Activated T-helper 9 cell treated with anti-CD3 and anti-CD28 coated beads, Interleukin-2, amount 50 U/mL, for 16 hours (primary cell): ENCODE data around the gene MYL7.

Experiments
- DNase-seq: peaks from one replicate; pipeline ENCODE4 v3.0.0-alpha.2; 2020; ENCODE audit warnings: low read depth

MYL7 gene

DNA sequence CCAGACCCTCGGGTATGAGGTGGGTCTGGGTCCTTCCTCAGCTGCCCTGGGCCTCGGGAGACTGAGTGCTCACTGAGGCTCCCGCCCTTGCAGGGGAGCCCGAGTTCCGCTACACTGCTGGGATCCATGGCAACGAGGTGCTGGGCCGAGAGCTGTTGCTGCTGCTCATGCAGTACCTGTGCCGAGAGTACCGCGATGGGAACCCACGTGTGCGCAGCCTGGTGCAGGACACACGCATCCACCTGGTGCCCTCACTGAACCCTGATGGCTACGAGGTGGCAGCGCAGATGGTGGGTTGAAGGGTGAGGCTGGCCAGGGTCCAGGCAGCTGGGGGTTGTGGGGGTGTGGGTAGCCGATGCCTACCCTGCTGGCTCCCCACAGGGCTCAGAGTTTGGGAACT is 29.4 kb downstream of the MYL7 start:
- no peak for DNase-seq

DNA sequence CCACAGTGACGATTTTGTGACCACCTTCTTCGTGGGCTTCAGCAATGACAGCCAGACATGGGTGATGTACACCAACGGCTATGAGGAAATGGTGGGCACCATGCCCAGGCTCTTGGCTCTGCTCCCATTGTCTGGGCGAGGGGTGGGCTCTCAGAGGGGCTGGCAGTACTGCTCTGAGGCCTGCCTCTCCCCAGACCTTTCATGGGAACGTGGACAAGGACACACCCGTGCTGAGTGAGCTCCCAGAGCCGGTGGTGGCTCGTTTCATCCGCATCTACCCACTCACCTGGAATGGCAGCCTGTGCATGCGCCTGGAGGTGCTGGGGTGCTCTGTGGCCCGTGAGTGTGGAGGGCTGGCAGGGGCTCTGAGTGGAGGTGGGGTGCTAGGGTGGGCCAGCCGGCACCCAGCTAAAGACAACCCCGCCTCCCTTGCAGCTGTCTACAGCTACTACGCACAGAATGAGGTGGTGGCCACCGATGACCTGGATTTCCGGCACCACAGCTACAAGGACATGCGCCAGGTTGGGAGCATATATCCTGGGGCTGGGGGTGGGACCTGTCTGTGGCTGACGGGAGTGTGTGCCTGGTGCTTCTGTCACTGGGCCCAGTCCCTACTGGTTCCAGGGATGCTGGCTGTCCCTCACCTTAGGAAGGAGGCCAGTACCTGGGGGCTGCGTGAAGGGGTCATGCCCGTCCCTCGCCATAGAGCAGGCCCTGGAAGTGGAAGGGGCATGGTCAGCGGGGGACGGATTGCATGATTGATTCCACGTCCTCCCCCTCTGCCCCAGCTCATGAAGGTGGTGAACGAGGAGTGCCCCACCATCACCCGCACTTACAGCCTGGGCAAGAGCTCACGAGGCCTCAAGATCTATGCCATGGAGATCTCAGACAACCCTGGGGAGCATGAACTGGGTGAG is 30.2 kb downstream of the MYL7 start:
- no peak for DNase-seq

DNA sequence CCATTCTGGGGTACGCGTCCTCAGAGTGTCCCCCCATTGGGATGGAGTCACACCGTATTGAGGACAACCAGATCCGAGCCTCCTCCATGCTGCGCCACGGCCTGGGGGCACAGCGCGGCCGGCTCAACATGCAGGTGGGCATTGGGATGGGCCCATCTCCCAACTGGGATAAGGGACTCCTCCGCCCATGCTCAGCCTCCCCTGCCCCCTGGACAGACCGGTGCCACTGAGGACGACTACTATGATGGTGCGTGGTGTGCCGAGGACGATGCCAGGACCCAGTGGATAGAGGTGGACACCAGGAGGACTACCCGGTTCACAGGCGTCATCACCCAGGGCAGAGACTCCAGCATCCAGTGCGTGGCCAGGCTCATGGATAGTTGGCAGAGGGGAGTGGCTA is 31.1 kb downstream of the MYL7 start:
- no peak for DNase-seq

DNA sequence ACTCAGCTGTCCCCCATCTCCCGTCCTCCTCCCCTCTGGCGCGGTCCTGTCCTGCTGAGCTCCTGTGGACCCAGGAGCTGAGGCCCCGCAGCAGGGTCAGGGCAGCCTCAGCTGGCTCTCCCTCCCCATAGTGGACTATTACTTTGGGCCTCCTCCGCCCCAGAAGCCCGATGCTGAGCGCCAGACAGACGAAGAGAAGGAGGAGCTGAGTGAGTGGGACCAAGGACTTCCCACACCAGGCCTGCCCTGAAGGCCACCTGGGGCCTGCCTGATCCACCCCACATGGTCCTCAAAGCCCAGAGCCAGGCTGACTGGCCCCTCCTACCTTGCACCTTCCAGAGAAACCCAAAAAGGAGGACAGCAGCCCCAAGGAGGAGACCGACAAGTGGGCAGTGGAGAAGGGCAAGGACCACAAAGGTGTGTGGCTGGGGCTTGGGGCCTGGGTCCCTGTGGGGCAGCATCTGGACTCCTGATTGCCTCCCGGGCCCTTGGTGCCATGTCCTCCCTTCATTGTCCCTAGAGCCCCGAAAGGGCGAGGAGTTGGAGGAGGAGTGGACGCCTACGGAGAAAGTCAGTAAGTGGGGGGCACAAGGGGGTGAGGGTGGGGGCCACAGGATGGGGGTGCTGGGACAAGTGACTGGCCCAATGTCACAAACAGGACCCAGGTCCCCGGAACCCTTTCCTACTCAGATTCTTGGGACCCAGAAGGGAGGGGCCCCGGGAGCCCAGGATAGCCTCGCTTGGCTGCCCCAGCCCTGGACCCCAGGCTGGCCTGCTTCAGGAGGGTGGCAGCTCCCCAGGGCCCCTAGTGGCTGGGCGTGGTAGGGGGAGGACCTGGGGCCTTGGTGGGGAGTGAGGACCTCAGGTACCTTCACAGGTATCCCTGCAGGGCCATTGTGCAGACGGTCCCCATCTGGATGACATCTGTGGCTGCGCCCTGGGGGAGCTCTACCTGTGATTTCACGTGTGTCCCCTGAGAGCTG is 32.1 kb downstream of the MYL7 start:
- no peak for DNase-seq

DNA sequence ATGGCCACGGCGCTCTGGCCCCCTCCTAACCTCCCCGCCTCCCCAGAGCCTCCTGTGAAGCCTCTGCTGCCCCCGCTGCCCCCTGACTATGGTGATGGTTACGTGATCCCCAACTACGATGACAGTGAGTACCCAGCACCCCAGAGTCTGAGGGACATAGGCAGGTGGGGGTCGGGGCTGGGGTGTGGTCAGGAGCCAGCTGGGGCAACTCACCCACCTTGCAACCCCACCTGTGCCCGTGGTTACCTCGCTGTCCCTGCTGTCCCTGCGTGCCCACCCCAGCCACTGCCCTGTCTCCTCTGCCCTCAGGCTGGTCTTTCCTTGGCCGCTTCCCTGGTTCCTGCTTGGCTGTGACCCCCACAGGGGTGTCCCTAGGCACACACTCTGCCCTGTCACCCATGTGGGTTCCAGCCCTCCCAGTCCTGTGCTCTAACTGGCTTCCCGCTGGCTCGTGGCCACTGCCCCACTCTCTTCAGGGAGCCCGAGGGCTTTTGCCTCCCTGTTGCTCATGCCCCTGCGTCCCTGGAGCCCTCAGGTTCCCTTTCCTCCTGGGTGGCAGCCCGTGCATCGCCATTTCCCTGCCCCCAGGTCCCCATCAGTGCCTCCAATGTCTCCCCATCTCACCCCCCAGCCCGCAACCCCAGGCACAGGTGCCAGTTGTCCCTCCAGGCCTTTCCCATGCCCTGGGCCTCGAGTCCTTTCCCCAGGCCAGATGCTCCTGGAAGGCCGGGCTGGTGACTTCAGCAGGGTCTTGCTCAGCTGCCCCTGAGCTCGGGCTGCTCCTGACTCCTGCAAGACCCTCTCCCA is 33.0 kb downstream of the MYL7 start:
- DNase-seq = no peak

DNA sequence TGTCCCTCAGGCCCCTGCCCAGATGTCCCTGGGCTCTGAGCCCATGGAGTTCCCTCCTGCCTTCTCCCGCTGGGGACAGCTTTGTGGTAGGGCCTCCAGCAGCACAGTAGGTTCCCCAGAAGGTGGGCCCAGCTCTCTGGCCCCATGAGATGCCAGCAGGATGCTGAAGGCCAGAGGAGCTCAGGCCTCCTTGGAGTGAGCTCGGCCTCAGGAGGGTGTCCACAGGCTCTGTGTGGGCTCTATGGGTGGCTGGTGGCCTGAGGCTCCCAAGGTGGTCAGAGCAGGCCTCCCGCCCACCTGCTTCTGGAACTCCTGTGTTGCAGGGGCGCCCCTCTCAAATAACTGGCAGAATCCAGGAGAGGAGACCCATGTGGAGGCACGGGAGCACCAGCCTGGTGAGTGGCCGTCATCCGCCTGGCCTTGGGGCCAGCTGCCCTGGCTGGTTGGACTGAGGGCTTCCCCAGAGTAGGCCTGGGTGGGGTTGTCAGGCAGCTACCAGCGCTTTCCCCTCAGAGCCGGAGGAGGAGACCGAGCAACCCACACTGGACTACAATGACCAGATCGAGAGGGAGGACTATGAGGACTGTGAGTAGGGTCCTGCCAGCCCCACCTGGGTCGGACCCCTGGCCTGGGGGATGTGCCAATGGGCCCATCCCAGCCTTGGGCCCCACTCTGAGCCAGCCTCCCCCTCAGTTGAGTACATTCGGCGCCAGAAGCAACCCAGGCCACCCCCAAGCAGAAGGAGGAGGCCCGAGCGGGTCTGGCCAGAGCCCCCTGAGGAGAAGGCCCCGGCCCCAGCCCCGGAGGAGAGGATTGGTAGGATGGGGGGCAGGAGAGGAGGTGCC is 33.8 kb downstream of the MYL7 start:
- DNase-seq = no peak

DNA sequence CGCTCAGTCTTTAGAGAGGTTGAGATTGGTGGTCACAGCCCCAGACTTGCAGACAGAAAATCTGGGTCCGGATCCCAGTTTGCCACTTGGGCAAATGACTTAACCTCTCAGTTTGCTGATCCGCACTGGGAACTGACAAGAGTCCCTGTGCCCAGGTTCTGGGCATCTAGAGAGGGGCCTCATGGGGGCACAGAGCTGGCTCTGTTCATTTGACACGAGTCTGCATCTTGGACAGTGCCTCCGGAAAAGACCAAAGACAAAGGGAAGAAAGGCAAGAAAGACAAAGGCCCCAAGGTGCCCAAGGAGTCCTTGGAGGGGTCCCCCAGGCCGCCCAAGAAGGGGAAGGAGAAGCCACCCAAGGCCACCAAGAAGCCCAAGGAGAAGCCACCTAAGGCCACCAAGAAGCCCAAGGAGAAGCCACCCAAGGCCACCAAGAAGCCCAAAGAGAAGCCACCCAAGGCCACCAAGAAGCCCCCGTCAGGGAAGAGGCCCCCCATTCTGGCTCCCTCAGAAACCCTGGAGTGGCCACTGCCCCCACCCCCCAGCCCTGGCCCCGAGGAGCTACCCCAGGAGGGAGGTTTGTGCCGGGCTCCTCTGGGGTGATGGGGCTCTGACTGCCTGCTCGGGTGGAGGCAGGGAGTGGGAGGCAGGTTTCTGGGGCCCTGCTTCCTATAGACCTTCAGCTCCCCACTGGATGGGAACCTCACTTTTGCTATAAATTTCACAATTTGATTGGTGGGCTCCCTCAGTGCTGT is 34.6 kb downstream of the MYL7 start:
- DNase-seq = no peak

DNA sequence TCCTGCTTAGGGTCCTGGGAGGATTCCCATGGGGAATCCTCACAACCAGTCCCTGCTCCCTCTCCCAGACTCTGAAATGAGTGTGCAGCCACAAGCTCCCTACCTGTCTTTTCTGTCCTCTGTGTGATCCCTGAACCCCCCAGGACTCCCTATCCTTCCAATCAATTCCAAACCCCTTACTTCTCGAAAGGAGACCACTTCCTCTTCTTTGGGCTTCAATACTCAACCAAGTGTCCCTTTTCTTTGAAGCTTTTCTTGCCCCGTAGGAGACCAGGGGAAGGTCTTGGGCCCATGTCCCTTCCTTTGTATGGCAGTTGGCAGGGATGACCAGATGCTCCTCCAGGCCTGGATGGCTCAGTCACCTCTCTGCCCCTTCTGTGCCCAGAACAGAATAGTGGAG is 35.3 kb downstream of the MYL7 start:
- DNase-seq = no peak

DNA sequence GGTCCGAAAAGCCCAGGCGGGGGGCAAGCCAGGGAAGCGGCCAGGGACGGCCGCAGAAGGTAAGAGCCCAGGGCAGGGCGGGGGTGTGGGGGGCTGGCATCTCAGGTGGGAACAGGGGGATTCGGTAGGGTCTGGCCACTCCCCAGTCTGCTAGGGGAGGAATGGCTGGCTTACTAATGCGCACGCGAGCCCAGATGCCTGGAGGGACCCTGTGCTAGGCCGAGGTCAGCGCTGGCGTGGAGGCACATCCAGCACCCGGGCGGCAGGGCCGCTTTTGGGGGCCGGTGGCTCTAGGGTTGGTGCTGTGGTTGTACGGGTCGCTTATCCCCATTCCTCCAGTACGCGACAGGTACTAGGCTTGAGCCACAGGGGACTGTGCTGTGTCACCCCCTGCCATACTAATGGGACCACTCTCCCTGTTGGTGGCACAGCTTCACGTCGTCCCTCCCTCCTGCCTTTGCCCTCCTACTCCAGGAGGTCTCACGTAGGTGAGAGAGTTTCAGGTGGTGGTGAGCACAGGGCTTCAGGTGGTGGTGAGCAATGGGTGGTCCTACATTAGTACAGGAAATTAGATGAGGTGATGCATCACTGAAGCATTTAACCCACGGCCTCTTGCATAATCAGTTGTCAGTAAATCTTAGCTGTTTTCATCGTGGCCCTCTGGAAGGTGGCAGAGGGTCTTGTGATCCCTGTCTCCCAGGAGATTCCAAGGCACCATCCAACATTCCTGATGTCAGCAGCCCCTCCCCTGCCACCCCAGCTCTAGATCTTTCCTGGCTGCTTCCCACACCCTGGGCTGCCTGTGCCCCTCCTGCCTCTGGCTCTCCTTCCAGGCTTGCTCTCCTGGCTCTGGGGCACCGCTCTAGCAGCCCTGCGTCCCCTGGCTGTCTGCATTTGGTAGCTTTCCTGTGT is 36.0 kb downstream of the MYL7 start:
- no peak for DNase-seq

DNA sequence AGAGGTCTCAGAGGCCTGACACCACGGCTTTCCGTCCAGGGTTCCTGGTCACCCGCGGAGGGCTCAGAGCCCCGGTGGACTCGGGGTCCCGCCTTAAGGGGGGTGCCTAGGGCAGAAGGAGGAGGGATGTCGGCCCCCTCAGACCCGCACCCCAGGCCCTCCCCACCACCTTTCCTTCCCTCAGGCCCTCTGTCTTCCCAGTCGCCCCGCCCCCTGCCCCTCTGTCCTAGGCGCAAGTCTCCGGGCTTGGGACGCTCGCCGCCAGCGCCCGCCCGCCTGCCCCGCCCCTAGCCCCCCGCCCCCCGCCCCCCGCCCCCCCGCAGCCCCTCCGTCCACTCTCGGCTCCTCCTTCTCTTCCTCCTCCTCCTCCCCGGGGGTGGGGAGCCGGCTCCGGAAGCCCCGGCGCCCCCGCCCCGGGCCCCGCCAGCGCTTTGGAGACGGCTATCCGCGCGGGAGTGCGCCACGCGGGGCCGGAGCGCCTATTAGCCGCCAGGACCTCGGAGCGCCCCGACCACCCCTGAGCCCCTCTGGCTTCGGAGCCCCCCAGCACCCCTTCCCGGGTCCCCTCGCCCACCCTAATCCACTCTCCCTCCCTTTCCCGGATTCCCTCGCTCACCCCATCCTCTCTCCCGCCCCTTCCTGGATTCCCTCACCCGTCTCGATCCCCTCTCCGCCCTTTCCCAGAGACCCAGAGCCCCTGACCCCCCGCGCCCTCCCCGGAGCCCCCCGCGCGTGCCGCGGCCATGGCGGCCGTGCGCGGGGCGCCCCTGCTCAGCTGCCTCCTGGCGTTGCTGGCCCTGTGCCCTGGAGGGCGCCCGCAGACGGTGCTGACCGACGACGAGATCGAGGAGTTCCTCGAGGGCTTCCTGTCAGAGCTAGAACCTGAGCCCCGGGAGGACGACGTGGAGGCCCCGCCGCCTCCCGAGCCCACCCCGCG is 36.9 kb downstream of the MYL7 start, which contains the start of gene AEBP1:
AEBP1 (plus strand) TSS at position 423 of the 937 bp plus-strand sequence; CDS start at position 744, 321 bp downstream.
- DNase-seq = no peak

DNA sequence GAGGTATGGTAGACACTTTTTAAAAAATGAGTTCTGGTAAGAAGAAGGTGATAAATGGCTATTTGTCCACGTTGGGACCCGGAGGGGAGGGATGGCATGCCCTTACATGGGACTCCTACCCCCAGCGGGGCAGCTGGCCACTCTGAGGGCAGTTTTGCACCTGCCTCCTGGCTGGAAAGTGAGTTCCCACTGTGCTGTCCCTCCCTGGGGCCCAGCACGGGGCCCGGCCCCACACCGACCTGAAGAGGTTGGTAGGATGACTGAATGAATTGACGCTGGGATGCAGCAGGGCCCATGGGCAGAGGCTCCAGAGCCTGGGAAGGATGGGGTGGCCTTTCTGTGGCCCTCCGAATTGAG is 37.6 kb downstream of the MYL7 start:
- no peak for DNase-seq

DNA sequence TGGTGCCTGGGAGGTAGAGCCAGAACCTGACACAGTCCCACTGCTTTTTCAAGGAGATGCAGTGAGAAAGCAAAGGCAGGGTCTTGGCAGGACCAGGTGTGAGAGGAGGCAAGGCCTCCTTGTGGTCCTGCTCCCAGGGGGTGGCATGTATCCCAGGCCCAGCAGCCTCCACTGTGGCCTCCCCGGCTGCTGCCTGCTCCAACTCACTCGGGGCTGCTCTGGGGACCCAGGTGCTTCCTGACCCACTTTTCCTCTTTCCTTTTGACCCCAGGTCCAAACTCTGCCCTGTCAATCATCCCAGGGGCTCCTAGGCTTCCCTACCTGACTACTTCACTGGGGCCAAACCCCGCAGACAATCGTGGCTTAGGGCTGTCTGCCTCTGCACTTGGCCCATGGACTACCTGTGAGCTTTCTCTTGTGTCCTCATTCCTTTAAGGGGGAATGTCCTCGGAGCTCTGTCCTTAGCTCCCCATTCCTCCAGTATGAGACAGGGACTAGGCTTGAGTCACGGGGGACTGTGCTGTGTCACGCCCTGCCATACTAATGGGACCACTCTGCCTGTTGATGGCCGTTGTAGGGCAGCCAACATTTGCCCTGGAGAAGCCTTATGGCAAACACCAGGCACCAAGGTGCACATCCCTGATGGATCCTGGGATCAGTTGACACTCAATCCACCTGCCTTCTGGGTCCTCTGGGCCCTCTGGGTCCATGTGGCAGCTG is 38.1 kb downstream of the MYL7 start:
- no peak for DNase-seq

DNA sequence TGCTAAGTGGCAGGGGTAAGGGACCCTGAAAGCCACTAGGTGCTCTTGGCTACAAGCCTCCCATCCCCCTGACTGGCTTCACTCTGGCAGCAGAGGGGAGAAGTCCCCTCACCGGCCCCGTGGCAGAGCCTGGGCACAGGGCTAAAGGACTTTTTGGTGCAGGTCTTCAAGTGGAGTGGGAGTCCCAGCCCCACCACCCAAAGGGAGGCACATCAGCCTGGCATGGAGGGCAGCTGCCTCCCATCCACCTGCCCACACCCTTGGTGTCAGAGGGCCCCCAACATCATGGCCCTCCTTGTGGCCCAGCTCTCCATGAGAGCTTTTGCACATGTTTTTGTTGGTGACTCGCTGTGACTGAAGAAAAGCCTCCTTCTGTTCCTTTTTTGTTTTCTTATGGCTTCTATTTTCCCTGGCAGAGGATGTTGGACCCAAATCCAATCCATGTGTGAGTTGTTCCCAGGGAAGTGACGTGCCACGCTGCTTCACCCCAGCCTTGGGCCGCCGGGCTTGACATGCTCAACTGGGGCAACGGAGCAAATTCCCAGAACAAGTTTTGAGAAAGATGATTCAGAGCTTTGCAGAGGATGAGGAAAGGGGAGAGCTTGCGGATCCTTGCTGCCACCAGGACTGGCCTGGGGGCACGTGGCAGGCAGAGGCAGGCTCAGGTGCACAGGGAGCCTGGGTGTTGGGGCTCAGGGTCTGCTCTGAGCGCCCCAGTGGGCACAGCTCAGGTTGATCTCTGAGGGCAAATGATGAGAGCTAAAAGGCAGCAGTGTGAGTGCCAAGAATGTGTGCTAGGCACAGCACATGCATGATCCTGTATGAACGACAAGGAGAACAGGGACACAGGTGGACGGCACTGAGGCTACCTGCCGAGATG is 38.9 kb downstream of the MYL7 start:
- DNase-seq = no peak

DNA sequence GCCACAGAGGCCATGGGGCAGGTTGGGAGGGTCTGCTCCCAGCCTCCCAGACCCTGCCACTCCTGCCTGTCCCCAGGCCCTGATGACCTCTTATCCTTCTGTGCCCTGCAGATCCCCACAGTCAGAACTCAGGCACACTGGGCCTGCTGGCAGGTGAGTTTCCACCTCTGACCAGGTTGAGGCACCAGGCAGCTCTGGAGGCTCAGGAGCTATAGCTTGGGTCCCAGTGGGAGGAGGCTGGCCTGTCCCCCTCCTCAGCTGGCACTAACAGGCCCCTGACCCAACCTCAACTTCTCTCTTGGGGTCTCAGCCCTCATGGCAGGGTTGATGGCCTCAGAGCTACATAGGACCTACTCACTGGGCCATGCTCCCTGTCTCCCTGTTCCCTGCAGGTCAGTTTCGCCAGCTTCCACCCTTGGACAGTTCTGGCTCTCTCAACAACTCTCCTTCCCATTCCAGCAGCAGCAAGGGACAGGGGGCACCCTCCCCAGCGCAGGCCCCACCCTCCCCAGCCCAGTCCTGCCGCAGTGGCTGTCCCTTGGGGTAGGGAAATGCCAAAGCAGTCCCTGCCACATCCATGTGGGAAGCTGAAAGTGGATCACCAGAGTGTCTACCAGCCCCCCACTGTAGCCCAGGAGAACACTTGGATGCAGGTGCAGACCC is 39.7 kb downstream of the MYL7 start:
- no peak for DNase-seq

DNA sequence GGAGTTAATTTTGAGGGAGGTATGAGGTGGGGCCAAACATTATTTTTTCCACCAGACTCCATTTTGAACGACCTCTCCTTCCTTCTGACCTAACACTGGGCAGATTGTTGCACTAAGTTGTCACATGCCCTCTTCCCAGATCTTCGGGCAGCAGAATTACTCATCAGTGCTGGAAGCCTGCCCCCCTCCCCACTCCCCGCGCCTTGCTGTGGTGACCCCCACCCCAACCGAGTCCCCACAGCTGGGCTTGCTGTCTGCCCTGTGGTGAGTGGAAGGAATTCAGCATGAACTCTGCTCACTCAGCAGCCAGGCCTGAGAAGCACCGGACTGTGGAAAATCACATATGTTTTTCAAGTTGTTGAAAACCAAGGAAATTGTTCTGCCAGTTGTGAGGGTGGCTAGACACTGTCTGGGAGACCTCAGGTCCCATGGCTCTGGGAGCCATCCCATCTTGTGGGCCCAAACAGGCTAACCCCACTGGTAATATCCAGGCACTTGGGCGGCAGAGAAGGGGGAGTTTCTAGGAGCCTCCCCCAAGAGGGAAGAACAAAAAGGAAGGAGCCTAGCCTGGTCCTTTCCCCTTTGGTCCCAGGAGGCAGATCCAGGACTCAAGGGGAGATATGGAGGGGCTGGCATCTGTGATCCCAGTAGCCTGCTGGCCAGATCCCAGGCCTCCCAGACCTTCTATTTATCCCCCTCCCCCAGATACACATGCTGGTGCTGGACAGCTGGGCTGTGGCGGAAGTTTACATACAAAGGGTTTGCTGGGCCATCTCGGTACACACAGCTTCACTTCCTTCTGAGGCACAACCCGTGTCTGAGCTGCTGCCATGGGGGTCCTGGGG is 40.5 kb downstream of the MYL7 start:
- no peak for DNase-seq
